22Rv1 (cell line): Measurements from ENCODE around the gene EPHA6.
A peak's percentile ranks its signal among the peaks of the same experiment; 100 is the strongest.

Experiments used
- H3K27ac ChIP-seq: fragments of 450-650 bp; 2 replicates; pipeline ENCODE4 v1.5.1; 2017
- ZFX ChIP-seq: fragments of 450-650 bp; IDR thresholded peaks from 2 replicates; pipeline ENCODE4 v1.6.1; 2017; ENCODE audit warnings: antibody characterized with exemption, borderline replicate concordance
- TF ChIP-seq, protein P1 (sequence below): fragments of 450-650 bp; IDR thresholded peaks from 2 replicates; pipeline ENCODE4 v1.5.1; 2017; ENCODE audit warnings: mild to moderate bottlenecking

EPHA6 gene

GRCh38 chr3:96814651-96815567 is 515 bp downstream of the EPHA6 start:
- TF ChIP-seq, protein P1, sequence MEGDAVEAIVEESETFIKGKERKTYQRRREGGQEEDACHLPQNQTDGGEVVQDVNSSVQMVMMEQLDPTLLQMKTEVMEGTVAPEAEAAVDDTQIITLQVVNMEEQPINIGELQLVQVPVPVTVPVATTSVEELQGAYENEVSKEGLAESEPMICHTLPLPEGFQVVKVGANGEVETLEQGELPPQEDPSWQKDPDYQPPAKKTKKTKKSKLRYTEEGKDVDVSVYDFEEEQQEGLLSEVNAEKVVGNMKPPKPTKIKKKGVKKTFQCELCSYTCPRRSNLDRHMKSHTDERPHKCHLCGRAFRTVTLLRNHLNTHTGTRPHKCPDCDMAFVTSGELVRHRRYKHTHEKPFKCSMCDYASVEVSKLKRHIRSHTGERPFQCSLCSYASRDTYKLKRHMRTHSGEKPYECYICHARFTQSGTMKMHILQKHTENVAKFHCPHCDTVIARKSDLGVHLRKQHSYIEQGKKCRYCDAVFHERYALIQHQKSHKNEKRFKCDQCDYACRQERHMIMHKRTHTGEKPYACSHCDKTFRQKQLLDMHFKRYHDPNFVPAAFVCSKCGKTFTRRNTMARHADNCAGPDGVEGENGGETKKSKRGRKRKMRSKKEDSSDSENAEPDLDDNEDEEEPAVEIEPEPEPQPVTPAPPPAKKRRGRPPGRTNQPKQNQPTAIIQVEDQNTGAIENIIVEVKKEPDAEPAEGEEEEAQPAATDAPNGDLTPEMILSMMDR = no peak
- TF ChIP-seq ZFX = no peak
- H3K27ac ChIP-seq = peak overlapping the region; percentile 84

- H3K27ac ChIP-seq = no peak overlapping the region
- no peak for TF ChIP-seq ZFX
- TF ChIP-seq, protein P1 = no peak
Measured at GRCh38 chr3:96831175-96831574, 16.8 kb downstream of the EPHA6 start.

GRCh38 chr3:96833301-96833700 is 18.9 kb downstream of the EPHA6 start:
- no peak for TF ChIP-seq ZFX
- TF ChIP-seq, protein P1 = no peak
- H3K27ac ChIP-seq = no peak overlapping the region

- H3K27ac ChIP-seq = peak overlapping the region; percentile 15
- TF ChIP-seq, protein P1 = no peak
- TF ChIP-seq ZFX = no peak
Measured at GRCh38 chr3:96836153-96836915, 21.9 kb downstream of the EPHA6 start.

DNA sequence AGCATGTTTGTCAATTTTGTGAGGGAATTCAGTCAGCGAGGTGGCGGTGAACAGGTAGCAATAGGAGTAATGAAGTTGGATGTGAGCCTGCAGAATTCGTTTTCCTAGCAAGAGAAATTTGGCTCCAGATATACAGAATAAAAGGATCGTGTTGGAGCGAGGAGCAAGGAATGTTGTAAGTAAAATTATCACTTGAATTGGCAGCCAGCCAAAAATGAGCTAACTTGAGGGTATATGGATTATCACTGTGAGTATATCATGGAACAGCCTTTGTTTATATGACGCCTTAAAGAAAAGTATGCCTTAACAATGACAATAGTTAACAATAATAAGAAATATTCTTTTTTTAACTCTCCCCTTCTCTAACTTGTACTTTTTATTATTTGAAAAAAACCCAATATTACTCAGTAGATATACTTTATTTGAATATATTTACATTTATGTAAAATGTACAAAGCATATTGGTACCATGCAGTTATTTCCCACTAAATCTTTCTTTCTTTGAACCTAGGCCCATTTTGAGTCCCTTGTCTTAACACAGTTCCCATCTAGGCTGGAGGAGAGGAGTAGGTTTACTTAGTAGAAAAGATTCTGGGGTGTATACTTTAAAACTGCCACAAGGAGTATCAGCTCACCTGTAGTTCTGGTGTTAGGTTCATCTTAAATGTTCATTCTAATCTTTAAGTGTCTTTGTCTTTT is 29.3 kb downstream of the EPHA6 start:
- TF ChIP-seq, protein P1 = no peak
- no peak for TF ChIP-seq ZFX
- no peak overlapping the region for H3K27ac ChIP-seq

DNA sequence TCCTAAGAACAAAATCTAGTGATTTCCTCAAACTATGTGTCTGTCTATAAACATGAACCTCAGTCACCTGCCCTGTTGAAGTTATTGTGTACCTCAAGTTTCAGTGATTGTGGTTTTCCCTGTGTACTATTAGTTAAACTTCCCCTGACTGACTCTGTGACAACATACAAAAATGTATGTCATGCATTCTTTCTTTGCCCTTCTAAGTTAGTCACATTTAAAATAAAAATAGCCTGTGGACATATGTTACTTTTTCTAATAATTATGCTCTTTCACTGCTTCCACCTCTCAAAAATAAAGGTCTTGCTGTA is 29.8 kb downstream of the EPHA6 start:
- TF ChIP-seq, protein P1 = no peak
- no peak for TF ChIP-seq ZFX
- H3K27ac ChIP-seq = no peak overlapping the region
